Pulmonary artery endothelial cell (primary cell): ENCODE data around the gene COL5A2. TPM values are rescaled to one million over a fixed set of nuclear protein-coding genes. Genes with fewer than 3 reads are reported as not detected.

ENCODE experiments used
- DNase-seq: peaks from one replicate; pipeline ENCODE4 v3.0.0-alpha.2; 2011; ENCODE audit warnings: low read depth, low spot score
- total RNA-seq: library from RNA; depleted of rRNA; stranded (reverse); fragments of >200 nt; gene quantifications from 2 replicates; pipeline ENCODE4 v1.2.3, GENCODE V29; 2014

The COL5A2 gene
- total RNA-seq, 1 donor from 2014 or later: 188 TPM

DNA sequence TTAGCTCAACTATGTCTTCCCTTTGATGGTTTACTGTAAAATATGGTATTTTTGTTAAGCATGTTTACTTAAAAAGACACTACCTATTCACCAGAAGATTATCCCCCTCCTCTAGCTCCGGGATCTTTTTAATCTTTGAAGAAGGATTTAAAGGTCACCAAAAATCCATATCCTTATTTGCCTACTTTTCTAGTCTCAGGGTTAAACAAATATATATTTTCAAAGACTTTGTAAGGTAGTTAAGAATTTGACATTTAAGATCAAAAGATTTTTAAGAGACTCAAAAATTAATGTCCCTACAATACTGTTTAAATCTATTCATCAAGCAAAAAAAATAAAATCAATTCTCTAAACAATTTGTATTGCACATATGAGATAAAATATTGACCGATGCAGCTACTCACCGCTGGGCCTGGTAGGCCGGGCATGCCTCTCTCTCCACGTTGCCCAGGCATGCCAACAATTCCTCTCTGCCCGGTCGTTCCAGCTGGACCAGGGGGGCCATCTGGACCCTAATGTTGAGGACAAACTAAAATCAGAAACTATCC lies 129.3 kb downstream of the COL5A2 start:
- DNase-seq: no peak

DNA sequence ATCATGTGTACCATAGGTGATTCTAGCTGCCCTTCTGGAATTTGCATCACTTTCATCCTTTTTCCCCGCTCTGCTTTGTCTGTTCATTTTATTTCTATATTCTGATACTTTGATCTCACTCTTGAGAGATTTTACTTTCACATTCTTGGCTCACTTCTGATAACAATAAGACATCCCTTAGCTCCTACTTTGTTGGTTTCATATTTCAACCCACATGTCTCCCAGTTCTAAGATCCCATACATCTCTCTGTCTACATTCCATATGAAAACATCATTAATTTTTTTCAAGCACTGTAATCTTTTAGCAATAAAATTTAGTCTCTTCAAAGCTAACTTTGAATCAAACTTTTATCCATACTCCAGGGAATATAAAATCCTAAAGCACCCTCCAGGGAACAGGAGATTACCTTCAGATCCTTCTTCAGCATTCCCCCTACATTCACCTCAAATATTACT lies 129.8 kb downstream of the COL5A2 start:
- DNase-seq: no peak

DNA sequence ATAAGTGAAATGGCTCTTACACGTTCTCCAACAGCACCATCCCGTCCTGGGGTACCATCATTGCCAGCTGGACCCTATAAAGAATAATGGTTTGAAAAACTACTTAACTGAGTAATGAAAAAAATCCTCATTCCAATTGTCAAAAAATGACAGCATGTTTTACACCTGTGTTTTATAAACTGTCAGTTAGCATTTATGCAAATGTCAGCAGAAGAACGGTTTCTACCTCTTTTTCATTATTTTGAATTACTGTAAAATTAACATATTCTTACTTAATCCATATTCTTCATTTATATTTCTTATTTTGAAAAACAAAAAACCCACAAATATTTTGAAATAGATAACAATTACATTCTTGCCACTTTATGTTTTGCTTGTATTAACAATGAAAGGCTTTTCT lies 131.4 kb downstream of the COL5A2 start:
- DNase-seq: no peak

DNA sequence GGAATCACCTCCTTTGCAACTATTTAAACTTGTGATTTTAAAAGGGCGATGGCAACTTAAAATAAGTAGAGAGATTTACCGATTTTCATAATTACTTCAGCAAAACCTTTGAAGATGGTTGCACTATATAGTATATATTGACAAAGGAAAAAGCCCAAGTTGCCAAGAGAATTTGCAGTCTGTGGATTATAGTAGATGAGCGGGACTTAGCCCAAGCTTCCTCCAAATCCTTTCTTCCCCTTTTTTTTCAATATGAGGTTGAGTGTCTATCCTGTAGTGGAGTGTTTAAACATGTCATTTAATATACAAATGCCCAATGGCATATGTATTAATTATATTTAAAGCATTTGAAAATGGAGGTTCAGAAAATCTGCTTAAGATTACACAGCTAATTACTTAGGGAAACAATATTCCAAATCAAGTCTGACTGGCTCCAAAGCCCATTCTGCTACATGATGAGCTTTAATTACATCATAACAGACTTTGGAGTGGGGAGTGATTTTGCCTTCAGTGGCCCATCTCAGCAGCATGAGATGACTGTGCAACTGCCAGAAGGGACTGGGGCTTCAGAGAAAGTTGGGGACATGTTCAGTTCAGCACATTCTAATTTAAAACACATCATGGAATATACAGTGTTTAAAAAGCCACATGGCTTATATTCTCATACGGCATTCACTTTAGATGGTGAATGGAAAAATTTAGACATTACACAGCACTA lies 132.2 kb downstream of the COL5A2 start:
- no peak for DNase-seq

DNA sequence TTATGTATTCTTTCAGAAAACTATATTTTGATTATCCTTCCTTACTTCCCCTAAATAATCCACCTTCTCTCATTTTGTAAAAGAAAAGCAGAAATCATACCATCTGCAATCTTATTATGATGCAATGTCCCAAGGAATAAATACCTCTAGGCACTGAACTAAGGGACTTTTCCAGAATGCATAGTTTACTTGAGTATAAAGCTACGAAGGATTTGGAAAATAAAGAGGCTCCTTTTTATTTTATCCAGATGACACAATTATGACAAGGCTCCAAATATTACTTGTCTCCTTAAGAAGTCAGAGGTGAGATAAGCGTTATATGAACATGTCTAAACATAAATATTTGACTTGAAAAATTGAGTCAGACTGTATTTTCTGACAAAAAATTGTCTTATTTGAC lies 133.2 kb downstream of the COL5A2 start:
- DNase-seq: no peak

DNA sequence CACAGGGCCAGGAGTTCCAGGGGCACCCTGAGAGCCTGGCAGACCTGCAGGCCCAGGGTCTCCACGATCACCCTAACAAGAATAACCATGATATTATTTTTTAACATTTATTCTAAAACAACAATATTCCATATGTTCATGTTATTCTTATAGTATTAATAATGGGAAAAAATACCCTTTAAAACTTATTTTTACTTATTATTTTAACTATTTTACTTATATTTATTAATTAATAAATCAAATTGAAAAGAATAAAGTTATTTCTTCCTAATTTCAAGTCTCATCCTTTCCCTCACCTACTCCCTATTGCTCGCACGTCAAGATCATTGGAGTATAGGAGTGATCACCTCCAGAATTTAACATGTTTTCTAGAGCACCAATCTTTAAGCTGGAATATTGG lies 133.7 kb downstream of the COL5A2 start:
- DNase-seq: no peak

DNA sequence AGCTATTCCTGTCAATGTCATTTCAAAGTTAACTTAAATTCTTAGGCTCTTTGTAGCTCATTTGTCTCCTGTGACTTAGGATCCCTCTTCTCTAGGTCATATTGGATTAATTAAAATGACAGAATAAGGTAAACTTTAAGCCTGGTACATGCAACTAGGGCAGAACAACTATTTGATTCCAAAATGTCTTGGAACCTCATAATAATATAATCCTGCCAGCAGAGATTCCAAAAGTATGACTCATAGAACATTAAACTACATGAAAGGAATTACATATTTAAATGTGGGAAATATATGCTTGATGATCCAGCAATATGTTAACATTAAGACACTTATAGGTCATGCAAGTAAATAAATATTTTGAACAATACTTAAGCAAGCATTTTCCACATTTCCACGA lies 142.0 kb downstream of the COL5A2 start:
- no peak for DNase-seq

DNA sequence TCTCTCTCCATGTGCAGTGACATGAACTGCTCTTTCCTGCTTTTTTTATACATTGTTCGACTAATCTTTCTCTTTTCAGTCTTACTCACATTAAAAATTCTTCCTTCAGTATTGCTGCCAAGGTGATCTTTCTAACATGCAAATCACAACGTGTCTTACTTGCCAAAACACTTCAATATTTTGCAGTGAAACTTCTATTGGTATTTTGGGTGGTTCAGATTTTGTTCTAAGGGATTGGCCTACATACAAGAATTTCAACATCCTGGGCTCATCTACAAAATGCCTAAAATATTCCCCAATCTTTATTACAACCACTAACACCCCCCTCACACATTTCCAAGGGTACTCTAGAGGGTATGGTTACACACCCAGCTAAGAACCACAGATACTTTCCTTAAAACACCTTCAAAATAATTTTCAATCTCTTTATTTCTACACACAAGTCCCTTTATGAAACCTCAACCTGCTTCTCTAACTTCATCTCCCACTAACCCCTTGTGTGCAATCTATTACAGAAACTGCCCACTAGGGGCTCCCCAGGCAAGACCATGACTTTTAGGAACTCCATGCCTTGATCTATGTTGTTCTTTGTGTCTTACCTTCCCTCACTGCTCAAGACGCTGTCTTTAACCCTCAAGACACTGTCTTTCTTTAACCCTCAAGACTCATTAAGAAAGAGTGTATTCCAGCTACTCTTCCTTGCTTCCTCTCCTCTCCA lies 154.5 kb downstream of the COL5A2 start:
- DNase-seq: no peak

DNA sequence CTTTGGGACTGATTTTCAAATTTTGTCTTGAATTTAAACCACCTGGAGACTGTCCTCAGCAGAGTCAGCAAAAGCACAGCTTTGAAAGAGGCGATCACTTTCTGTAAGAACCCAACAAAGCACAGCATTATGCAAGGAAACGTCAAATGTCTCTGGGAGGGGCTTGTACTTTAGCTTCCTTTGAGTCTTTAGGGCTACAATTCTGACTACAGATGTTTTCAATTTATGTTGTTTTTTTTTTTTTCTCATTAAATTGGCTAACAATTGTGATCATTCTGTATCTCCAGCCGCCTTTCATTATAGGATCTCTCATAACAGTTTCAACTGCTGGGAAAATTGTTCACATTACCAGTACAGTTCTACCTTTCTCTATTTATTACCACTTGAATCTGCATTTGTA lies 157.1 kb downstream of the COL5A2 start:
- no peak for DNase-seq

DNA sequence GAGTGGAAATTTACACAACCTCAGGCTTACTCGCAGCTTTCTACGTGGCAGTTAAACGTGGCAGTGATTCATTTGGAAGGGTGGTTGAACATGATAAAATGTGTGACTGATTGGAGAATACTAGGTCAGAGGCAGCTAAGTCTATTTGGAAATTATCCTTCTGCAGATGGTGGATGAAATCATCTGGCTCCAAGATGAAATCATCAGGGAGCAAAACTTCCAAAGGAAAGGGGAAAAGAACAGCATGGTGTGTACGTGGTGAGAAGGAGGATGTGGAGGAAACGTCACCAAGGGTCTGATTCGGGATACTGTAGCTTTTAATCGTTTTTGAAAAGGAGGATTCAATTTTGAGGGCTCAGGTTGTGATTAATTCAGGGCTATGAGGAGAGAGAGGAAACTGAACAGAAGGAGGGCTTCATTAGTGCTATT lies 157.5 kb downstream of the COL5A2 start:
- DNase-seq: no peak

DNA sequence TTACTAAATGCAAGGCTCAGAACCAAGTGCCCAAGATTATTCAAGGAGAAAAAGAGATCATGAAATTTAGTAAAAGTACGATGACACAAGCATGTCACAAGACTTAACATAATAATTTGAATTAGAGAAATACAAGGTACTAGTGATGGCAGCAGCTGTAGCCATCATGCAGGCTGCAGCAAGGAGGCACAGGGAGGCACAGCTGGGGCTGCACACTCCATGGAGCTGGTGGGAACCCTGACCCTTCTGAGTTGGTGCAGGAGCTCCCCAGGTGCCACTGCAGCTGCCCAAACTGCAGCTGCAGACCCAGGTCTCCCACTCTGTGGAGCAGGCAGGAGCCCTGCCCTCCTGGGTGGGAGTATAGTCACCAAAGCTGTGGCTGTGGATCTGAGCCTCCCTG lies 159.4 kb downstream of the COL5A2 start:
- no peak for DNase-seq

DNA sequence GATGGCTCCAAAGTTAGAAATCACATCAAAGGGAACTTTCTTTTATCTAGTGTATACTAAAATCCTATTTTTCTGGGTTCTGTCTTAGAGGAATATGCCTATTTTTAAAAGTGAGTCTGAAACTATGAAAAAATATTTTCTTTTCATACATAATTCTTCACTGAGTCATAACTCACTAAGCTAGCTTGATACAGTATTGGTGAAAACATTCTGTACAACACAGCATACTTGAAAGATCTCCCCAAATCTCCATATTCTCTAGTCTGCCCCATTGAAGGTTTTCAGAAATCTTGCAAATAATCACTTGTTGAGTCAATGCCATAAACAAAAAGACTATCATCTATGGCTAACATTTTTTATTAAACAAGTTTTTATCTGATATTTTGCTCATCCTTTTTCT lies 160.9 kb downstream of the COL5A2 start:
- DNase-seq: no peak

DNA sequence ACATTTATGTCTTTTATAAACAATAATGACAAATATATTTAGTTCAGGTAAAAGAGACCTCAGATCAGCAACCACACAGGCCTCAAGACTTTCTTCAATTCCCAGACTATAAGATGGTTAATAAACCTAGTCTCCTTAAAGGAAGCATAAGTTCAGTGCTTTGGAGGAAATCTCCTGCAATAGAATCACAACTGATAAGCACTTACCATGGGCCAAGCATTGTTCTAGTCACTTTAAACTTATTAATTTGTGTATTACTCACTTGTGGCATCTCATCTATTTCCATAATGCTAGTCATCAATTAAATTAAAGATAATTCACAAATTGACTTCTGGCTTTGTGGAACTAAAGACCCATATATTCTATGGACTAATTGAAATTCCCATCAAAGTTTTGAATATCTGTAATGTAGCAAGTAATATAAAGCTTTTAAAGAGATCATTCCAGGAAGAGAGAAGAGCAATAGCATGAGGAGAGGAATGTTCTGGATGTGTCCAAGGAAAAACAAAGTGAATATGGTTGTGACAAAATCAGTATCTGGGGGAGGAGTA lies 163.2 kb downstream of the COL5A2 start:
- no peak for DNase-seq

DNA sequence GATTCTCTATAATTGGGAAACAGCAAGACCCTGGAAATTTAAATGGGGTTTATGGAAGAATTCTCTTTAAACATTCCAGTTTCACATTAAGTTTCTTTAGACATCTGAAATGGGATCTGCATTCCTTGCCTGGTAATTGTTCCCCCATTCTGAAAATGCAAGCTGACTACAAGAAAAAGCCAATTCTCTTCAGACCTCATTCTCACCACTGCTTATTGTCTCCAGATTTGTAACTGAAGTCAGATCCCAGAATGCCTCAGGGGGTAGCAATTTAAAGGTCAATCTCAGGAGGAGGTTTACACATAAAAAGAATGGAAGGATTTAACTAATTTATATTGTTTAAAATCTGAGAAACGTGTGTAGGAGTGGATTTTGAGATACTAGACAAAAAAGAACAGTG lies 164.2 kb downstream of the COL5A2 start:
- DNase-seq: no peak

DNA sequence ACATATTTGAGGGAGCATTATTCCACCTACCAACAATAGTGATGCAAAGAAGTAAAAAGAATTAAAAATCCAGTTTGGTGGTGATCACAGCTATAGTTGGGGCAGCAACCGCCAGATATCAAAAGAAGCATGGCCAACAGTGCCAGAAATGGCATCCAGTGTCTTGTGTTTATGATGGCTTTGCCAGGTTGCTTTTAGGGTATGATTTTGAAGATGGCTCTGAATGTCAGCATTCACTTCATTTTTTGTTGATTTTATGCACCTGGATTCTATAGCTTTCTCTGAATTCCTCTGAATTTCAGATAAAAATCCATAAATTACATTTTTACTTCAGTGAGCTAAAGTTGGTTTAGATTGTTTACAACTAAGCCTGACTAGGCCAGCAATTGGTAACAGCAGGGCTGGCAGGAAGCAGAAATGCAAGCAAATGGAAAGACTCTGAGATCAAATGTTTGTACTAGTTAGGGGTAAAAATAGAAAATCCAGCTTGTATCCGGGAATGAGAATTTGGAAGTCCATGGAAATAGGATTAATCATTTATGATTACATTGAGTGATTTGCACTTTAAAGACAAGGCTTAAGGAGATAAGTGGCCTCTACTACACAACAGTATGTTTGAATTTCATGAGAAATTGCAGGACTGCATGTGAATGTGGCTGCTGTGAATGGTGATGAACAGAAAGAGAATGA lies 165.0 kb downstream of the COL5A2 start:
- DNase-seq: no peak

DNA sequence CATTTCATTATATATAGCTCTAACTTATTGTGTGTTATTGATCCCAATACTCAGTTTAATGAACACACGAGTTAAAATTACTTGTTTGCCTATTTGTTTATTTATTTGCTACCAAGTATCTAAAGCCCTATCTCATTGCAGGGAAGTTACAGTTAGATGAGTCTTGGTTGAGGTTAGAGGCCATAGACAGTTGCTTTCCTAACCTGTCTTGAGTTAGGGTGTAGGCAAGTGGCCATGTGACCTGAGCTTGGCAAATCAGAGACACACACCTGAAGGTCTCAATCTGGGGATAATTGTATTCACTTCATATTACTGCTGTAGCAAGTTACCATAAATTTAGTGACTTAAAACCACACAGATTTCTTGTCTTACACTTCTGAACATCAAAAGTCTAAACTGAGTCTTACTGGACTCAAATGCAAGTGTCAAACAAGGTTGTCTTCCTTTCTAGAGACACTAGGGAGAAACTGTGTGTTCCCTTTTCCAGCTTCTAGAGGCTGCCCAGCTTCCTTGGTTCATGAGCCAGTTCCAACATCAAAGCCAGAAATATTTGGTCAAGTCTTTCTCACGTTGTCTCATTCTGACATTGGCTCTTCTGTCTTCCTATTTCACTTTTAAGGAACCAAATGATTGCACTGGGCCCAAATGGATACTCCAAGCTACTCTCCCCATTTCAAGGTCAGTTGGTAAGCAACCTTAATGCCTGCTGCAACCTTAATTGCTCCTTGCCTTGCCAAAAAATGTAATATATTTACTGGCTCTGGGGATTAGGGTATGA lies 165.7 kb downstream of the COL5A2 start:
- DNase-seq: no peak

DNA sequence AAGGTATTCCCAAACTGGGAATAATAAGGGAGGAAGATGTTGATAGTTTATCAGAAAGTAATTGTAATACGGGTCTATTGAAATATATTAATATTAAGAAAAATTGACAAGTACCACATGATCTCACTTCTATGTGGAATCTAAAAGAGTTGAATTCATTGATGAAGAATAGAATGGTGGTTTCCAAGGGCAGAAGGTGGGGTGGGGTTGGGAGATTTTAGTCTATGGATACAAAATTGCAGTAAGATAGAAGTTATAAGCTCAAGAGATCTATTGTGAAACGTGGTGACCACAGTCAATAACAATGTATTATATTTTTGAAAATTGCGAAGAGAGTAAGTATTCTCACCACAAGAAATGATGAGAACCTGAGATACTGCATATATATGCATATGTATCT lies 166.5 kb downstream of the COL5A2 start:
- DNase-seq: no peak

DNA sequence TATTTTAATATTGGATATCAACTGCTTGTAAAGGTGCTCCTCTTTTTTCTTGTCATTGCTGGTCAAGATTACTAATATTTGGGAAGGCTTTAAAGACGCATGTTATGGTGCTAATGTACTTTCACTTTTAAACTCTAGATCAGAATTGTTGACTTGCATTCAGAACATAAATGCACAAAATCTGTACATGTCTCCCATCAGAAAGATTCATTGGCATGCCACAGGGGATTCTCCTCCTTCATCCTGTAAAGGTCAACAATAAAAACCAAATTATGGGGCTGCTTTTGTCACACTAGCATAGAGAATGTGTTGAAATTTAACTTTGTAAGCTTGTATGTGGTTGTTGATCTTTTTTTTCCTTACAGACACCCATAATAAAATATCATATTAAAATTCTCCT lies 167.2 kb downstream of the COL5A2 start:
- DNase-seq: no peak

DNA sequence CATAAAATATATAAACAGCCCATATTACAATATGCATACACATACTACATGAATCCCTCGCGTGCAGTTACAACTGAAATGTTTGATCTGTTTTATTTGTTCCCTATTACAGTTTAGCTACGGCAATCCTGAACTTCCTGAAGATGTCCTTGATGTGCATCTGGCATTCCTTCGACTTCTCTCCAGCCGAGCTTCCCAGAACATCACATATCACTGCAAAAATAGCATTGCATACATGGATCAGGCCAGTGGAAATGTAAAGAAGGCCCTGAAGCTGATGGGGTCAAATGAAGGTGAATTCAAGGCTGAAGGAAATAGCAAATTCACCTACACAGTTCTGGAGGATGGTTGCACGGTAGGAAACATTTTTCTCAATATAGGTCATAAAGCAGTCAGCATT lies 169.0 kb downstream of the COL5A2 start:
- no peak for DNase-seq

DNA sequence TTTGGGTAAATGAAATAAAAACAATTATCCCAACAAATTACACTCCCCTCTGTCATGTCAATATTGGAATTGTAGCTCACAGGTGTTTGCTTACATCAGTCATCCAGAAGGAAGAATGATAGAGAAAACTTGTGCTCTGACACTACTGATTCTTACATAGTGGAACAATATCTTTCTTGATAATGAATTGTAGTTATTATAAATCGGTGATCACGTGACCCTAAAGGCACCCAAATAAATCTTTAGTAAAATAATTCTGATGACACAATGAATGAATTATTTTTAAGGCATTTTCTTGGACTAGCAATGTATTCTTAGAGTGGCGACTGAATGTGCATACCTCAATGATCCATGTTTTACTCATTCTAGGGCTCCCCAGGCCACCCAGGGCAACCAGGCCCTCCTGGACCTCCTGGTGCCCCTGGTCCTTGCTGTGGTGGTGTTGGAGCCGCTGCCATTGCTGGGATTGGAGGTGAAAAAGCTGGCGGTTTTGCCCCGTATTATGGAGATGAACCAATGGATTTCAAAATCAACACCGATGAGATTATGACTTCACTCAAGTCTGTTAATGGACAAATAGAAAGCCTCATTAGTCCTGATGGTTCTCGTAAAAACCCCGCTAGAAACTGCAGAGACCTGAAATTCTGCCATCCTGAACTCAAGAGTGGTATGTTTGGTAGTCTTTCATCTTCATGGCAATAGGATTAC lies 170.9 kb downstream of the COL5A2 start:
- DNase-seq: no peak

DNA sequence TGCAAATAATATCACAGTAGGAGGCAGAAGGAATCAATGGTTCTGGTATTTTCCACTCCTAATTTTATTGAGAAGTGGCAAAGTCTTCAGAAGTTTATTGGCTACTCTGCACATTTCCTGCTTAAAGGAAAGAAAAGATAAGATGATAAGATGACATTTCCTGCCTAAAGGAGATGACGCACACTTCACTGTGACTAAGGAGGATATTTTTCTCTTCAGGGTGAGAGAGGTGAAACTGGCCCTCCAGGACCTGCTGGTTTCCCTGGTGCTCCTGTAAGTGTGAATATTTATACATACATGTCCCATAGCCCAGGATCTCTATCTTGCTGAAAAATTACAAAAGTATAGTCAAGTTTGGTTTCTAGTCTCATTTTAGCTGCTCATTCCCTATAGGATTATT lies 177.5 kb downstream of the COL5A2 start:
- no peak for DNase-seq
